Neural cell (in vitro differentiated cells): ENCODE measurements around the gene RITA1. TPM values are rescaled to one million over a fixed set of nuclear protein-coding genes. Genes with fewer than 3 reads are reported as not detected.

Experiments
- H2AFZ ChIP-seq: fragments of 200-600, 300-800 bp; sonication (generic), shearing (Covaris generic); 2 replicates; pipeline ENCODE4 v1.6.0; 2014; ENCODE audit warnings: low read depth, mild to moderate bottlenecking, antibody characterized with exemption, low read length, moderate library complexity
- H3F3A ChIP-seq: fragments of 200-600 bp; shearing (Covaris generic); 2 replicates; pipeline ENCODE4 v1.6.1; 2016; ENCODE audit warnings: mild to moderate bottlenecking, moderate library complexity, mixed read lengths, antibody characterized with exemption, low read length; ENCODE audit not compliant: insufficient read depth, poor library complexity, severe bottlenecking
- H3K27ac ChIP-seq: fragments of 200-600, 300-800 bp; sonication (generic), shearing (Covaris generic); 2 replicates; pipeline ENCODE4 v1.5.1; 2014; ENCODE audit warnings: mild to moderate bottlenecking, low read length, moderate library complexity
- H3K27me3 ChIP-seq: fragments of 300-800, 200-600 bp; sonication (generic), shearing (Covaris generic); 2 replicates; pipeline ENCODE4 v1.6.0; 2014; ENCODE audit warnings: mild to moderate bottlenecking, low read depth, low read length, moderate library complexity; ENCODE audit not compliant: insufficient read depth
- H3K36me3 ChIP-seq: fragments of 300-800, 200-600 bp; sonication (generic), shearing (Covaris generic); 2 replicates; pipeline ENCODE4 v1.5.1; 2014; ENCODE audit warnings: mild to moderate bottlenecking, antibody characterized with exemption, low read length, moderate library complexity; ENCODE audit not compliant: insufficient read depth
- H3K4me2 ChIP-seq: fragments of 300-800, 200-600 bp; sonication (generic), shearing (Covaris generic); 2 replicates; pipeline ENCODE4 v1.6.0; 2014; ENCODE audit warnings: mild to moderate bottlenecking, low read length
- H3K4me3 ChIP-seq: fragments of 300-800, 200-600 bp; sonication (generic), shearing (Covaris generic); 2 replicates; pipeline ENCODE4 v1.5.1; 2014; ENCODE audit warnings: mild to moderate bottlenecking, low read length, moderate library complexity
- H3K79me2 ChIP-seq: fragments of 200-600 bp; shearing (Covaris generic); replicated peaks from 2 replicates; pipeline ENCODE4 v1.6.0; 2014; ENCODE audit warnings: mild to moderate bottlenecking, low read length, moderate library complexity; ENCODE audit not compliant: insufficient read depth
- H3K9ac ChIP-seq: fragments of 300-800, 200-600 bp; sonication (generic), shearing (Covaris generic); 2 replicates; pipeline ENCODE4 v1.6.1; 2016; ENCODE audit warnings: mild to moderate bottlenecking, low read length, mixed read lengths
- H3K9me2 ChIP-seq: fragments of 200-600 bp; shearing (Covaris generic); 2 replicates; pipeline ENCODE4 v1.6.1; 2016; ENCODE audit warnings: mild to moderate bottlenecking, low read length, mixed read lengths; ENCODE audit not compliant: insufficient read depth
- H3K9me3 ChIP-seq: fragments of 200-600, 300-800 bp; sonication (generic), shearing (Covaris generic); 2 replicates; pipeline ENCODE4 v1.6.1; 2016; ENCODE audit warnings: mild to moderate bottlenecking, mixed run types, low read length, moderate library complexity, mixed read lengths
- H4K20me1 ChIP-seq: fragments of 200-600 bp; shearing (Covaris generic); 2 replicates; pipeline ENCODE4 v1.6.1; 2016; ENCODE audit warnings: mild to moderate bottlenecking, mixed run types; ENCODE audit not compliant: insufficient read depth
- CTCF ChIP-seq: fragments of 450-650 bp; IDR thresholded peaks from 2 replicates; pipeline ENCODE4 v1.5.1; 2014; ENCODE audit warnings: antibody characterized with exemption, mild to moderate bottlenecking, moderate library complexity; ENCODE audit not compliant: poor library complexity, severe bottlenecking
- EP300 ChIP-seq: fragments of 450-650 bp; conservative IDR thresholded peaks from 2 replicates; pipeline ENCODE4 v1.6.1; 2014; ENCODE audit warnings: antibody characterized with exemption, mild to moderate bottlenecking, moderate library complexity; ENCODE audit not compliant: poor library complexity, severe bottlenecking
- EZH2 ChIP-seq: fragments of 200-600, 300-800 bp; shearing (Covaris generic), sonication (generic); IDR thresholded peaks from 2 replicates; pipeline ENCODE4 v1.6.1; 2014; ENCODE audit warnings: antibody characterized with exemption, low read length, borderline replicate concordance, mild to moderate bottlenecking; ENCODE audit not compliant: insufficient read depth, poor library complexity, severe bottlenecking
- MXI1 ChIP-seq: fragments of 450-650 bp; conservative IDR thresholded peaks from 2 replicates; pipeline ENCODE4 v1.6.1; 2014; ENCODE audit warnings: antibody characterized with exemption, mild to moderate bottlenecking; ENCODE audit not compliant: poor library complexity, severe bottlenecking
- POLR2AphosphoS5 ChIP-seq: IDR thresholded peaks from 2 replicates; pipeline ENCODE4 v1.6.1; 2012
- RAD21 ChIP-seq: fragments of 450-650 bp; conservative IDR thresholded peaks from 2 replicates; pipeline ENCODE4 v1.6.1; 2014; ENCODE audit warnings: antibody characterized with exemption, mild to moderate bottlenecking, moderate library complexity
- REST ChIP-seq: IDR thresholded peaks from 2 replicates; pipeline ENCODE4 v1.6.1; 2012; ENCODE audit warnings: borderline replicate concordance
- SMC3 ChIP-seq: fragments of 450-650 bp; conservative IDR thresholded peaks from 2 replicates; pipeline ENCODE4 v1.6.1; 2014; ENCODE audit warnings: antibody characterized with exemption, mild to moderate bottlenecking, moderate library complexity; ENCODE audit not compliant: poor library complexity
- TAF1 ChIP-seq: IDR thresholded peaks from 2 replicates; pipeline ENCODE4 v1.6.1; 2012; ENCODE audit warnings: low read depth
- polyA plus RNA-seq: library from polyadenylated mRNA; depleted of rRNA; stranded (reverse); fragments of >200 nt; gene quantifications from 2 replicates; pipeline ENCODE4 v1.2.3, GENCODE V29; 2014

RITA1 gene
- polyA plus RNA-seq, 1 donor from 2014 or later = 23.3 TPM

- no peak overlapping the region for H3K4me3 ChIP-seq
- H3K36me3 ChIP-seq = no peaks in the 10 kb centered on the region
- no peaks in the 10 kb centered on the region for H4K20me1 ChIP-seq
- no peaks in the 10 kb centered on the region for H3K27me3 ChIP-seq
- no peaks in the 10 kb centered on the region for H3K9me3 ChIP-seq
- H3K79me2 ChIP-seq = no peaks in the 10 kb centered on the region
- H3F3A ChIP-seq = no peaks in the 10 kb centered on the region
- no peaks in the 10 kb centered on the region for H3K9me2 ChIP-seq
- no peak overlapping the region for H3K9ac ChIP-seq
- TF ChIP-seq TAF1 = no peak
- TF ChIP-seq EP300 = no peak
- no peak overlapping the region for H3K4me2 ChIP-seq
- H2AFZ ChIP-seq = no peak overlapping the region
- H3K27ac ChIP-seq = no peak overlapping the region
These were observed 54.4 kb downstream of the RITA1 start for GRCh38 chr12:113239811-113240331.

- Histone ChIP-seq H3K9ac (no peak overlapping the region), H3K79me2 (no peaks in the 10 kb centered on the region), H3K27ac (no peak overlapping the region), H2AFZ (no peak overlapping the region), H3K4me2 (no peak overlapping the region), H4K20me1 (no peaks in the 10 kb centered on the region), H3F3A (no peaks in the 10 kb centered on the region), H3K36me3 (no peaks in the 10 kb centered on the region), H3K4me3 (no peak overlapping the region), H3K9me2 (no peaks in the 10 kb centered on the region), H3K27me3 (no peaks in the 10 kb centered on the region), H3K9me3 (no peaks in the 10 kb centered on the region)
- TF ChIP-seq TAF1 (no peak), SMC3 (no peak), RAD21 (no peak), CTCF (no peak), POLR2AphosphoS5 (no peak), EP300 (no peak), EZH2 (no peak), MXI1 (no peak), REST (no peak)
These were observed 54.9 kb downstream of the RITA1 start for GRCh38 chr12:113240395-113240794.
